HL-60 (cell line): ENCODE data around the gene MED13L.

Experiments used
- DNase-seq, 2 experiments: peaks; one replicate each; pipeline ENCODE4 v3.0.0-alpha.2; 2010 to 2020; ENCODE audit warnings: low read depth in 1 of 2, low spot score in 1 of 2
- H3K27ac ChIP-seq: fragments of 250-450 bp; sonication (Bioruptor Pico); replicated peaks from 2 replicates; pipeline ENCODE4 v1.5.1; 2020; ENCODE audit warnings: mild to moderate bottlenecking, moderate library complexity
- H3K27me3 ChIP-seq: fragments of 250-450 bp; sonication (Bioruptor Pico); 2 replicates; pipeline ENCODE4 v1.5.1; 2021; ENCODE audit warnings: mild to moderate bottlenecking, moderate library complexity; ENCODE audit not compliant: insufficient read depth, poor library complexity, severe bottlenecking
- H3K4me3 ChIP-seq: replicated peaks from 2 replicates; pipeline ENCODE4 v1.5.1; 2011; ENCODE audit warnings: mild to moderate bottlenecking, control low read depth, low read length; ENCODE audit not compliant: insufficient read depth
- CTCF ChIP-seq: IDR thresholded peaks from one replicate; pipeline ENCODE4 v1.5.1; 2011; ENCODE audit warnings: low read length, control low read depth, inconsistent platforms; ENCODE audit not compliant: insufficient read depth
- GABPA ChIP-seq: IDR thresholded peaks from 2 replicates; pipeline ENCODE4 v1.6.1; 2012; ENCODE audit warnings: low read depth
- POLR2AphosphoS5 ChIP-seq: IDR thresholded peaks from 2 replicates; pipeline ENCODE4 v1.6.1; 2012; ENCODE audit warnings: low read depth
- REST ChIP-seq: IDR thresholded peaks from 2 replicates; pipeline ENCODE4 v1.6.1; 2012; ENCODE audit warnings: low read depth; ENCODE audit not compliant: insufficient replicate concordance
- SPI1 ChIP-seq: IDR thresholded peaks from 2 replicates; pipeline ENCODE4 v1.6.1; 2012; ENCODE audit warnings: low read depth, mild to moderate bottlenecking, borderline replicate concordance

The MED13L gene

GRCh38 chr12:116141833-116142162 is 135.7 kb downstream of the MED13L start:
- no peak overlapping the region for H3K4me3 ChIP-seq
- H3K27ac ChIP-seq: no peak overlapping the region
- no peaks in the 10 kb centered on the region for H3K27me3 ChIP-seq
- no peak for DNase-seq
- no peak for TF ChIP-seq REST
- TF ChIP-seq GABPA: no peak
- TF ChIP-seq SPI1: no peak
- no peak for TF ChIP-seq CTCF
- no peak for TF ChIP-seq POLR2AphosphoS5

GRCh38 chr12:116141110-116141832 is 136.2 kb downstream of the MED13L start:
- no peaks in the 10 kb centered on the region for H3K27me3 ChIP-seq
- DNase-seq: no peak
- no peak overlapping the region for H3K27ac ChIP-seq
- no peak for TF ChIP-seq POLR2AphosphoS5
- no peak for TF ChIP-seq REST
- no peak for TF ChIP-seq SPI1
- no peak for TF ChIP-seq CTCF
- TF ChIP-seq GABPA: no peak
- no peak overlapping the region for H3K4me3 ChIP-seq

GRCh38 chr12:116140529-116140928 is 137.0 kb downstream of the MED13L start:
- TF ChIP-seq REST (no peak), GABPA (no peak)
- Histone ChIP-seq H3K27ac (no peak overlapping the region), H3K27me3 (no peaks in the 10 kb centered on the region)

More at GRCh38 chr12:116140529-116140928, 137.0 kb downstream of the MED13L start:
- H3K4me3 ChIP-seq: no peak overlapping the region
- DNase-seq: no peak
